ENCODE data around the gene CTNNA3.

Gene CTNNA3

DNA sequence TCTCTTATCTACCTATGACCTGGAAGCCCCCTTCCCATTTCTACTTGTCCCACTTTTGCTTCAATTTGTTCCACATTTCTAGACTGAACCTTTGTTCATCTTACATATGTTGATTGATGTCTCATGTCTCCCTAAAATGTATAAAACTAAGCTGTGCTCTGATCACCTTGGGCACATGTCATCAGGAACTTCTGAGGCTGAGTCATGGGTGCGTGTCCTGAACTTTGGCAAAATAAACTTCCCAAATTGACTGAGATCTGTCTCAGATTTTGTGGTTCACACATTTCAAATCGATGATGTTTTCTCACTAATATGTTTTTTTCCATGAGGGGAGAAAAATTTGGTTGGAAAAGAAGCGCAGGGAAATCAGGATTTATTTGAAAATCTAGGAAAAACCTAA is 1176.4 kb downstream of the CTNNA3 start:
- Histone ChIP-seq H3K27me3 (no peaks in the 10 kb centered on the region), H3K9me3 (no peaks in the 10 kb centered on the region), H3K36me3 (no peaks in the 10 kb centered on the region), H3K4me3 (ENCODE audit: low read depth in 1 of 2, low read length in 1 of 2) (no peak overlapping the region), H3K27ac (no peak overlapping the region), H3K4me1 (ENCODE audit: control insufficient read depth in 1 of 2, insufficient read depth in 1 of 2, low read depth in 1 of 2, low read length in 1 of 2) (no peaks in the 10 kb centered on the region)
- TF ChIP-seq, protein P1, sequence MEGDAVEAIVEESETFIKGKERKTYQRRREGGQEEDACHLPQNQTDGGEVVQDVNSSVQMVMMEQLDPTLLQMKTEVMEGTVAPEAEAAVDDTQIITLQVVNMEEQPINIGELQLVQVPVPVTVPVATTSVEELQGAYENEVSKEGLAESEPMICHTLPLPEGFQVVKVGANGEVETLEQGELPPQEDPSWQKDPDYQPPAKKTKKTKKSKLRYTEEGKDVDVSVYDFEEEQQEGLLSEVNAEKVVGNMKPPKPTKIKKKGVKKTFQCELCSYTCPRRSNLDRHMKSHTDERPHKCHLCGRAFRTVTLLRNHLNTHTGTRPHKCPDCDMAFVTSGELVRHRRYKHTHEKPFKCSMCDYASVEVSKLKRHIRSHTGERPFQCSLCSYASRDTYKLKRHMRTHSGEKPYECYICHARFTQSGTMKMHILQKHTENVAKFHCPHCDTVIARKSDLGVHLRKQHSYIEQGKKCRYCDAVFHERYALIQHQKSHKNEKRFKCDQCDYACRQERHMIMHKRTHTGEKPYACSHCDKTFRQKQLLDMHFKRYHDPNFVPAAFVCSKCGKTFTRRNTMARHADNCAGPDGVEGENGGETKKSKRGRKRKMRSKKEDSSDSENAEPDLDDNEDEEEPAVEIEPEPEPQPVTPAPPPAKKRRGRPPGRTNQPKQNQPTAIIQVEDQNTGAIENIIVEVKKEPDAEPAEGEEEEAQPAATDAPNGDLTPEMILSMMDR (IDR thresholded peaks at IDR 0.05): no peak

DNA sequence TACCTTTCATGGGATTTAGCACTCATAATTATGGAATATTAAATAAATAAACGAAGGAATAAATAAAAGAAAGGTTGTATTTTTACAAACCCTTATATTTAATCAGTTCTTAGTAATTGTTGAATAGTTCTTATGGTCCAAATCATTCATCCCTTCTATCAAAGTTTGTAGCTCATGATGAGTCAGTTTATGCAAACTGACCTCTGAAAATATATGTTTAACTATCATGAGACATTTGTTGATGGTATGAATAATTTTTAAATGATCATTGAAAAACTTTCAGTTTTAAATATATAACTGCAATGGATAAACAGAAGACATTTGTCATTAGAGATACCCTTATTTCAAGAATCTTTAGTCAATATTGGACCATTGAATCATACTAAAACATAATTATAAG is 1181.3 kb downstream of the CTNNA3 start:
- H3K4me3 ChIP-seq (ENCODE audit: low read depth in 1 of 2, low read length in 1 of 2): no peak overlapping the region
- H3K27me3 ChIP-seq: no peaks in the 10 kb centered on the region
- no peak overlapping the region for H3K27ac ChIP-seq
- TF ChIP-seq, protein P1 (IDR thresholded peaks at IDR 0.05): no peak
- H3K36me3 ChIP-seq: no peaks in the 10 kb centered on the region
- no peaks in the 10 kb centered on the region for H3K4me1 ChIP-seq (ENCODE audit: control insufficient read depth in 1 of 2, insufficient read depth in 1 of 2, low read depth in 1 of 2, low read length in 1 of 2)
- no peaks in the 10 kb centered on the region for H3K9me3 ChIP-seq

DNA sequence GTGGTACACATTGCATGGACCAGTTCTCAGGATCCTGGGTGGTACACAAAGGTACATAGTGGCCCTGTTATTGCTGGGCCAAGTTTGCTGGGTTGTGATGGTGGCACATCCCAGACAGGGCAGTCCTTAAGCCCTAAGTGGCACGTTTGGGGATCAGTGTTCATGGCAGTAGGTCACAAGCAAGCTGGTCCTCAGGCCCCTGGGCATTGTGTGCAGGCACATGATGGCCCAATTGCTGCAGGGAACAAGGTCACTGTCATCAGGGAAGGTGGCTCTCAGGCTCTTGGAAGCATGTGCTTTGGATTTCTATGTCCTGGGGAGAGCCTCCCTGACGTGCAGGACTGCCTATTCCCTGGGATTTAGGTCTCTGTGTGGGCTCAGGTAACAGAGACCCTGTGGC is 1182.5 kb downstream of the CTNNA3 start:
- Histone ChIP-seq H3K9me3 (no peaks in the 10 kb centered on the region), H3K27me3 (no peaks in the 10 kb centered on the region)
- TF ChIP-seq, protein P1 (IDR thresholded peaks at IDR 0.05): no peak

DNA sequence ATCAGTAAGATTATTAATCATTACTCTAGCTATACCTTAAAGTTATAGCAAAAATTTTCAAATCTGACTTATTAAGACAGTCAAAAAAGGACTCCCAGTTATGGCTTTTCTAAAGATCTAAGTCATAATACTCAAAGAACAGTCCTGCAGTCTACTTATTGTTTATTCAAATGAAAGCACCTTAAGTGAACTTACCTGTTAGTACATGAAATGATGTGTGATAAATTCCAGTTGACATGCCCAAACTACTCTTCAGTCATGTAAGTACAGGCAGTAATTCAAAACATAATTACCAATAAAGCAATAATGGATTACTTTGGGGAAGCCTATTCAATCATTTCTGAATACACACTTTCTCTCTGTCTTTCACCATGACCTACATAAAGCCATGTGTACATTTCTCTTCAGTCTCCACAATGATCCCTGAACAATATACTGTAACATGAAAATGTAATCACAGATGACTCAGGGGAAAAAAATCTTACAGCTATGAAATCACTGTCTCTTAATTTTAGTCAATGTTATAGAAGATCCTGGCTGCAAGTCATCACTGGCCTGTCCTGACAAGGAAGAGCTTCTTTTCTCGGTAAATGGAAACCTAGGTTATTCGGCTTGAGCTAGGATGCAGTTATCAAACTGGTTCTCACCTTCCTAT is 1190.9 kb downstream of the CTNNA3 start:
- Histone ChIP-seq H3K27ac (no peak overlapping the region), H3K9me3 (no peaks in the 10 kb centered on the region), H3K4me3 (ENCODE audit: low read depth in 1 of 2, low read length in 1 of 2) (no peak overlapping the region), H3K4me1 (ENCODE audit: control insufficient read depth in 1 of 2, insufficient read depth in 1 of 2, low read depth in 1 of 2, low read length in 1 of 2) (no peaks in the 10 kb centered on the region), H3K36me3 (no peaks in the 10 kb centered on the region), H3K27me3 (no peaks in the 10 kb centered on the region)
- TF ChIP-seq, protein P1 (IDR thresholded peaks at IDR 0.05): no peak

More for the DNA sequence above, 1182.5 kb downstream of the CTNNA3 start:
- Histone ChIP-seq H3K36me3 (no peaks in the 10 kb centered on the region), H3K4me3 (ENCODE audit: low read depth in 1 of 2, low read length in 1 of 2) (no peak overlapping the region), H3K27ac (no peak overlapping the region), H3K4me1 (ENCODE audit: control insufficient read depth in 1 of 2, insufficient read depth in 1 of 2, low read depth in 1 of 2, low read length in 1 of 2) (no peaks in the 10 kb centered on the region)

DNA sequence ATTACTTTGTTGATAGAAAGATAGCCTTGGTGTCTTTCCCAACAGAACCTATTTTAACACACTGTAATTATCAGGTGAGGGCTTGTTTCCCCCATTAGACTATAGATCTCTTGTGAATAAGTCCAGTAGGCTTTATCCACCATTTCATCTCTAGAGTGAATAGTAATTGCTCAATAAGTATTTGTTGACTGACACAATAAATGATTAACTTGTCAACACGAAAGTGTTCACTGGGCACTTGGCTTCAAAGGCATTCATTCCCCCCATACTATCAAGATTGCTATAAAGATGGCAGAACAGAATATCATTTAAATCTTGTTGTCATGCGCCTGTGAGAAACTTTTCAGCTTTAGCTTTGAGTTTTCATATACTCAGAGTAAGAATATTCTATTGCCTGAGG is 1194.6 kb downstream of the CTNNA3 start:
- H3K36me3 ChIP-seq: no peaks in the 10 kb centered on the region
- TF ChIP-seq, protein P1 (IDR thresholded peaks at IDR 0.05): no peak
- H3K4me1 ChIP-seq (ENCODE audit: control insufficient read depth in 1 of 2, insufficient read depth in 1 of 2, low read depth in 1 of 2, low read length in 1 of 2): no peaks in the 10 kb centered on the region
- H3K27ac ChIP-seq: no peak overlapping the region
- H3K27me3 ChIP-seq: no peaks in the 10 kb centered on the region
- no peaks in the 10 kb centered on the region for H3K9me3 ChIP-seq
- H3K4me3 ChIP-seq (ENCODE audit: low read depth in 1 of 2, low read length in 1 of 2): no peak overlapping the region
